Measurements from ENCODE around the gene AMTN. TPM values are rescaled to one million over a fixed set of nuclear protein-coding genes. Genes with fewer than 3 reads are reported as not detected.
"Not testable (repeated sequence)": the region's sequence is repeated elsewhere in the genome, so short reads cannot be mapped to it uniquely, and the experiment has no call there.

Gene AMTN, protein sequence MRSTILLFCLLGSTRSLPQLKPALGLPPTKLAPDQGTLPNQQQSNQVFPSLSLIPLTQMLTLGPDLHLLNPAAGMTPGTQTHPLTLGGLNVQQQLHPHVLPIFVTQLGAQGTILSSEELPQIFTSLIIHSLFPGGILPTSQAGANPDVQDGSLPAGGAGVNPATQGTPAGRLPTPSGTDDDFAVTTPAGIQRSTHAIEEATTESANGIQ
- not detected in 2 replicates for total RNA-seq
- long read RNA-seq, result 0 reads

DNA sequence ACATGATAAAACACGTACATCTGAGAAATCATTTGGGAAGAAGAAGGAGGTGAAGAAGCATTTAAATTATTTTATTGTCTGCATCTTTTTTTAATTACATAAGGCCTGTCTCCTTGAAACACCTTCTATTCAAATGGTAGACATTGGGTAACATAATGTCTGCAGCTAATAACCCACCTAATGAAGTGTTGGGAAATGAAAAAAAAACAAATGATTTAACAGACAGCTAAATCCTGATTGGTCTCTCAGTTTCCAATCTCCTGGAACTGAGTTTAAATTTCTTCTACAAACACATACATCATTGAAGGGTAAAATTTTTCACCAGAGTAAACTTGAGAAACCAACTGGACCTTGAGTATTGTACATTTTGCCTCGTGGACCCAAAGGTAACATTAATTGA lies at the start of gene AMTN:
AMTN (plus strand) TSS at position 301 of the 400 bp plus-strand sequence. CDS start 209 bp downstream, outside the sequence.
- Mint-ChIP-seq H3K27ac (ENCODE audit: unreplicated experiment) (no peak within 1 kb of the TSS), H3K9me3 (no peaks in the 10 kb centered on the region), H3K4me1 (no peaks in the 10 kb centered on the region), H3K36me3 (ENCODE audit: low read depth) (no peaks in the 10 kb centered on the region), H3K4me3 (no peak within 1 kb of the TSS), H3K27me3 (ENCODE audit: low read depth) (peaks cover 15% of the 10 kb centered on the region)
- no peak for DNase-seq (ENCODE audit: low read depth, low spot score)
- TF ChIP-seq, protein P1, sequence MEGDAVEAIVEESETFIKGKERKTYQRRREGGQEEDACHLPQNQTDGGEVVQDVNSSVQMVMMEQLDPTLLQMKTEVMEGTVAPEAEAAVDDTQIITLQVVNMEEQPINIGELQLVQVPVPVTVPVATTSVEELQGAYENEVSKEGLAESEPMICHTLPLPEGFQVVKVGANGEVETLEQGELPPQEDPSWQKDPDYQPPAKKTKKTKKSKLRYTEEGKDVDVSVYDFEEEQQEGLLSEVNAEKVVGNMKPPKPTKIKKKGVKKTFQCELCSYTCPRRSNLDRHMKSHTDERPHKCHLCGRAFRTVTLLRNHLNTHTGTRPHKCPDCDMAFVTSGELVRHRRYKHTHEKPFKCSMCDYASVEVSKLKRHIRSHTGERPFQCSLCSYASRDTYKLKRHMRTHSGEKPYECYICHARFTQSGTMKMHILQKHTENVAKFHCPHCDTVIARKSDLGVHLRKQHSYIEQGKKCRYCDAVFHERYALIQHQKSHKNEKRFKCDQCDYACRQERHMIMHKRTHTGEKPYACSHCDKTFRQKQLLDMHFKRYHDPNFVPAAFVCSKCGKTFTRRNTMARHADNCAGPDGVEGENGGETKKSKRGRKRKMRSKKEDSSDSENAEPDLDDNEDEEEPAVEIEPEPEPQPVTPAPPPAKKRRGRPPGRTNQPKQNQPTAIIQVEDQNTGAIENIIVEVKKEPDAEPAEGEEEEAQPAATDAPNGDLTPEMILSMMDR (conservative IDR thresholded peaks at IDR 0.05), result no peak

DNA sequence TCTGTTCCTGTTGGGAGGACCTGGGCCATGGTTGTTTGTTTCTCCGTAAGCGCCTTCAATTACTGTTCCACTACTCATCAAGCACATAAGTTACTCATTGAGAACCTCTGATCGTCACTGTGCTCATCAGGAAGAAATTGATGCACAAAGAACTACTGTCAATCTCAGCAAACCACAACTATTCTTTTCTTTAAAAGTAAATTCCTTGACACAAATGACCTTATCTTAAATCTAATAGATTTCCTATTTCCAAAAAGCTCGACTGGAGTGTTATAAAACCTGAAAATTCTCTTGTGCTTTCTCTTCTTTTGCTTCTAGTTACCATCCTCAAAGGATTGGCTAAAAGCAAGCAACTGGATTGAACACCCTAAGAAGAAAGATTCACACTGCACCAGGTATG lies 46.5 kb upstream of the AMTN start, which contains the start of gene MUC7:
MUC7 (plus strand) TSS at position 301 of the 400 bp plus-strand sequence. CDS start 1,825 bp downstream, outside the sequence.
- peaks cover 11% of the 10 kb centered on the region for H3K27me3 Mint-ChIP-seq (ENCODE audit: low read depth)
- no peaks in the 10 kb centered on the region for H3K4me1 Mint-ChIP-seq
- H3K27ac Mint-ChIP-seq (ENCODE audit: unreplicated experiment), result no peak within 1 kb of the TSS
- TF ChIP-seq, protein P1 (conservative IDR thresholded peaks at IDR 0.05), result no peak
- H3K4me3 Mint-ChIP-seq, result no peak within 1 kb of the TSS
- H3K9me3 Mint-ChIP-seq, result peaks cover 5% of the 10 kb centered on the region
- peaks cover 4% of the 10 kb centered on the region for H3K36me3 Mint-ChIP-seq (ENCODE audit: low read depth)
- no peak for DNase-seq (ENCODE audit: low read depth, low spot score)

DNA sequence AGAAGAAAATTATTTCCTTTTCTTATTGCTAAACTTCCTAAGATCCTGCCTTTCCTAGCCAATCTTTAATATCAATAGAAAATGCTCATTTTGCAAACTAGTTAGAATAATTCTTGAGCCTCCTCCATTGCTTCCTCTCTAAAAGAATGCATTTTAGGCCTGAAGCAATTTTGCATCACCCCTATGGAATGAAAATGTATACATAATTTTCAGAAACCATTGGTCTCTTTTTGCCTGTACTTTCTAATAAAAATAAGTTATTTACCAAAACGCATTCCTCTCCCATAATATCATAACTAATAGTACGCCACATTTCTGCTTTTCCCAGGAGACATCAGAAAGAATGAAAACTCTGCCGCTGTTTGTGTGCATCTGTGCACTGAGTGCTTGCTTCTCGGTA lies 44.7 kb upstream of the AMTN start:
- H3K27ac Mint-ChIP-seq (ENCODE audit: unreplicated experiment), result no peak overlapping the region
- DNase-seq (ENCODE audit: low read depth, low spot score), result no peak
- no peaks in the 10 kb centered on the region for H3K36me3 Mint-ChIP-seq (ENCODE audit: low read depth)
- TF ChIP-seq, protein P1 (conservative IDR thresholded peaks at IDR 0.05), result no peak
- H3K4me3 Mint-ChIP-seq, result no peak overlapping the region
- H3K27me3 Mint-ChIP-seq (ENCODE audit: low read depth), result peaks cover 2% of the 10 kb centered on the region
- peaks cover 2% of the 10 kb centered on the region for H3K9me3 Mint-ChIP-seq
- H3K4me1 Mint-ChIP-seq, result no peaks in the 10 kb centered on the region

DNA sequence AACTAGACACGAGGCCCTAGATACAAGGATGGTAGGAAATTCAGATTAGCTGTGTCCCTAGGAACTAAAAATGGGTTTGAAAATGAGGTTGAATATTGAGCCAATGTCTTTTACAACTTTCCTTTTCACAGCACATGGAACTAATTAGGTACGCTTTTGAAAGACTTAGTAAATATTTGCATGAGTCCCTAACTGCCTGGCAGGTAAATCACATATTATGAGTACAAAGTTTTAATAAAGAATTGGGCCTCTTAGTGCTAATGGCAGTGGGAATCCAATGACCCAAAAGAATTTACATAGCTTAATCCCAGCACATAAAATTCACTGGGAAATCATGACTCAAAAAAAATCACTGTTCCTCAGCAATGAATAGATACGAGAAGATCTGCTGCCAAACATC lies 29.6 kb upstream of the AMTN start:
- TF ChIP-seq, protein P1 (conservative IDR thresholded peaks at IDR 0.05), result no peak
- Mint-ChIP-seq H3K36me3 (ENCODE audit: low read depth) (no peaks in the 10 kb centered on the region), H3K4me1 (no peaks in the 10 kb centered on the region), H3K4me3 (no peak overlapping the region), H3K27ac (ENCODE audit: unreplicated experiment) (no peak overlapping the region), H3K27me3 (ENCODE audit: low read depth) (no peaks in the 10 kb centered on the region), H3K9me3 (no peaks in the 10 kb centered on the region)
- DNase-seq (ENCODE audit: low read depth, low spot score), result no peak

DNA sequence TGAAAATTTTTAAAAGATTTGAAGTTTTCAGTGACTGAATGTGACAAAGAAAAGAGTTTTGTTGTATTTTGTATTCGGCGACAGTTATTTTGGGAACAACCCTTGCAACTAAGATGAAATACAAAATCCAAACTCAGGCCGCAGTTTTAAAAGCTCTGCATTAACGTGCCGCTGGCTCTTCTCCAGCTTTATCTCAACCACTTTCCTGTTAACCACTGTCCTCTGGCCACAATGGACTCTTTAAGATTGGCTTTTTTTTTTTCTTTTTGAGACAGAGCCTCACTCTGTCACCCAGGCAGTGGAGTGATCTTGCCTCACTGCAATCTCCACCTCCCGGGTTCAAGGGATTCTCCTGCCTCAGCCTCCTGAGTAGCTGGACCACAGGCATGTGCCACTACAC lies 22.1 kb upstream of the AMTN start:
- TF ChIP-seq, protein P1 (conservative IDR thresholded peaks at IDR 0.05), result no peak
- Mint-ChIP-seq H3K36me3 (ENCODE audit: low read depth) (peaks cover 2% of the 10 kb centered on the region), H3K4me1 (no peaks in the 10 kb centered on the region), H3K27ac (ENCODE audit: unreplicated experiment) (no peak overlapping the region), H3K4me3 (no peak overlapping the region), H3K9me3 (peaks cover 4% of the 10 kb centered on the region), H3K27me3 (ENCODE audit: low read depth) (peaks cover 9% of the 10 kb centered on the region)
- no peak for DNase-seq (ENCODE audit: low read depth, low spot score)

DNA sequence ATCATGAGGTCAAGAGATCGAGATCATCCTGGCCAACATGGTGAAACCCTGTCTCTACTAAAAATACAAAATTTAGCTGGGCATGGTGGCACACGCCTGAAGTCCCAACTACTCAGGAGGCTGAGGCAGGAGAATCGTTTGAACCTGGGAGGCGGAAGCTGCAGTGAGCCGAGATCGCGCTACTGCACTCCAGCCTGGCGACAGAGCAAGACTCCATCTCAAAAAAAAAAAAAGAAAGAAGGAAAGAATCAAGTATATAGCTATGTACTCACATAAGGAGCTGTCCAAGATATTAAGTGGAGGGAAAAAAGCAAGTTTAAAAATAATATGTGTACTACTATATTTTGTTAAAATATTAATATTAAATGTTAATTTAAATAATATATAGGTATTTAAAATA lies 16.5 kb upstream of the AMTN start:
- not testable (repeated sequence) for H3K4me1 Mint-ChIP-seq; H3K27ac Mint-ChIP-seq (ENCODE audit: unreplicated experiment); H3K4me3 Mint-ChIP-seq; DNase-seq (ENCODE audit: low read depth, low spot score); H3K36me3 Mint-ChIP-seq (ENCODE audit: low read depth); H3K9me3 Mint-ChIP-seq
- H3K27me3 Mint-ChIP-seq (ENCODE audit: low read depth), result peaks cover 17% of the 10 kb centered on the region
